IPS-18a (cell line): ENCODE data around the gene DENND1C.

Experiments used
- H3K27ac ChIP-seq: one replicate; pipeline ENCODE4 v1.5.1; 2013; ENCODE audit warnings: low read length
- H3K27me3 ChIP-seq: one replicate; pipeline ENCODE4 v1.6.1; 2013; ENCODE audit warnings: mild to moderate bottlenecking, low read length; ENCODE audit not compliant: control insufficient read depth, insufficient read depth
- H3K36me3 ChIP-seq: one replicate; pipeline ENCODE4 v1.6.1; 2013; ENCODE audit warnings: low read depth, low read length; ENCODE audit not compliant: control insufficient read depth
- H3K4me1 ChIP-seq: one replicate; pipeline ENCODE4 v1.6.1; 2013; ENCODE audit warnings: low read depth, low read length; ENCODE audit not compliant: control insufficient read depth
- H3K4me3 ChIP-seq: one replicate; pipeline ENCODE4 v1.5.1; 2013; ENCODE audit warnings: low read length
- H3K9ac ChIP-seq: one replicate; pipeline ENCODE4 v1.6.1; 2013; ENCODE audit warnings: mild to moderate bottlenecking, low read length, moderate library complexity
- H3K9me3 ChIP-seq: one replicate; pipeline ENCODE4 v1.6.1; 2013; ENCODE audit warnings: low read depth, low read length; ENCODE audit not compliant: control insufficient read depth

DENND1C gene

DNA sequence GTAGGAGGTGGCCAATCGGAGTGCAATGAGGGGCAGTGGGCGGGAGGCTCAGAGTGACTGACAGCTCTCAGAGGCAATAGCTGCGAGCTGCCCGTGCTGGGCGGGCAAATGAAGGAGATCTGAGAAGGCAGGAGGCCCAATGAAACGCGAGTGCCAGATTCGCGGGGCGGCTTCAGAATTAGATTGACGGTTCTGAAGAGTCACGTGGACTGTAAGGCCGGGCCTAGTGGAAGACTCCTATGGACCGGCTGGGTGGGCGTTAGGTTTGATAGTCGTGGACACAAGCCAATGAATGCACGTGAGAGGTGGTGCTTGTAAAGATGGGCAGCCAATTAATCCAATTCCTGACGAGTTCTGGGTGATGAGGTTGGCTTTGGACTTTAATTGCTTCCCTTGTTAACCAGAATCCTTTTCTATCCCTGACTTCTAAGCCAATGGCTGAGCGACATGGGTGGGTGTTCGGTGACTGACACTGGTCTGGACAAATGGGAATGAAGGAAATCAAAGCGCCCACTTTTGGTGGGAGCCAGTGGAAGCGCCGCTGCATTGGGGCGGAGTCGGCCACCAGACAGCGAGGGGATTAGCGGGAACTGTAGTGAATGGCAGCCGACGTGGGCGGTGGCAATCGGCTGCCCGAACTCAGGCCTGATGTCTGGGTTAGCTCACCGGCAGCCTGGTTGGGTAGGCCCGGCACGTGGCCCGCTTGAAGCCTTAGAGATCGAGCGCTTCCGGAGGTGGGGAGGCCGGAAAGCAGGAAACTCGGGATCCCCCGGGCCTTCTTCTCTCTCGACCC lies 56.5 kb downstream of the DENND1C start:
- no peak overlapping the region for H3K9ac ChIP-seq
- H3K27me3 ChIP-seq: no peaks in the 10 kb centered on the region
- peaks cover 23% of the 10 kb centered on the region for H3K36me3 ChIP-seq
- no peaks in the 10 kb centered on the region for H3K9me3 ChIP-seq
- no peak overlapping the region for H3K4me3 ChIP-seq
- no peak overlapping the region for H3K27ac ChIP-seq
- no peaks in the 10 kb centered on the region for H3K4me1 ChIP-seq

DNA sequence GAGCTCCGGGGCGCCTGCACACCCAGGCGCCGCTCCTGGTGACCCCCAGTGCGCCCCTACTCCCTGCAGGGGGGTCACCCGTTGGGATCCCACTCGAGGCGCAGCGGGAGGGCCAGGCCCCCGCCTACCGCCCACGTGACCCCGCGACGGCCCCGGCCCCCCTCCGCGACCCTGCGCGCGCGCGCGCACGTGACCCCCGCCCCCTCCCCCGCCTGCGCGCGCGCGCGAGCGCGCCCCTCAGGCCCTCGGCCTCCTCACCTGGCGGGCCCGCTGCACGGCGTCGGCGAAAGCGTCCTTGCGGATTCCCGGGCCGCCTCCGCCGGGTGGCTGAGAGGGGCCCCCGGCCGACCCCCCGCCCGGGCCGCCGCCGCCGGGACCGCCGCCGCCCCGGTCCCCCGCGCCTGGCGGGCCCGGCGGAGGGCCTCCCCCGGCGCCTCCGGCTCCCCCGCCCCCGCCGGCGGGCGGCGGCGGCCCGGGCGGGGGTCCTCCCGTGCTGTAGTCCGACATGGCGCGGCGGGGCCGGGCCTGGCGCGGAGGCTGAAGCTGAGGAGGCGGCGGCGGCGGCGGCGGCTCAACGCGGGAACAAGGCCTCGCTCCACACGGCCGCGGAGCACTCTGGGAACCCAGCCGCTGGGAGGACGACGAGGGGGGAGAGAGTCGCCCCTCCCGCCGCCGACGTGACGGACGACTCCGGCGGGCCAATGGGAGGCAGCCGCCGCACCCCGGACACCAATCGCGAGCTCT lies 57.2 kb downstream of the DENND1C start, which contains the start of gene KHSRP:
TSS of gene KHSRP (minus strand) at position 617 of the 744 bp plus-strand sequence. CDS start at position 507, 110 bp downstream.
- H3K4me3 ChIP-seq: peak within 1 kb of the TSS; percentile 73

DNA sequence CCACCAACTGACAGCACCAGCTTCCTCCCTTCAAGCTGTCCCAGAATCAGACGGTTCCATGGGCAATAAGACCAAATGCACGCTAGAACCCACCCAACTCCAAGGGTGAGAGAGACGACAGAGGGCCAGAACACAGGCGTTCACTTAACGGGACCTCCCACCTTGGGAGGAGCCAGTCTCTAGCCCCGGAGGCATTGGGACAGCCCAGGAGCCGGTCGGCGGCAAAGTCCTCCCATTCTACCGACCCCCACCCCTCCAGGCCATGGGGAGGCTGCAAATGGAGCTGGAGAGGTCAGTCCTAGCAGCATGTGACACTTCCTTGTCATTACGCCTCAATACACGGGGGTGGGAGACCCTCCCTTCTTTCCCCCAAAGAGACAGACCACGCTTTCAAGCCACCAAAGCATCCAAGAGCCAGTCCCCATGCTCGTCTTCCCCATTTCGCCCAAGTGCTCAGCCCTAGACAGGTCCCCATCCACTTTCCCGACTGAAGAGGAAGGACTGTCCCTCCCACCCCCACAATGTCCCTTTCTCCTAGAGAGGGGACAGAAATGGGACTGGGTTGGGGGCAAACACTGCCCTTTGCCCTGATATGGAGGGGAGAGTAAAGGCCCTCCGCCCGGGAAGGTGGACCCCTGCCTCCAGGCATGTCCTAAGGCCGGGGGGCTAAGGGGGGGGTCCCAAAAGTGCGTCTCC lies 57.9 kb downstream of the DENND1C start:
- Histone ChIP-seq H3K4me1 (no peaks in the 10 kb centered on the region), H3K9me3 (no peaks in the 10 kb centered on the region), H3K27me3 (no peaks in the 10 kb centered on the region), H3K36me3 (peaks cover 38% of the 10 kb centered on the region), H3K9ac (peak overlapping the region; percentile 70), H3K27ac (no peak overlapping the region), H3K4me3 (peak overlapping the region; percentile 73)

More for the DNA sequence above, 57.2 kb downstream of the DENND1C start, which contains the start of gene KHSRP:
- Histone ChIP-seq H3K27me3 (no peaks in the 10 kb centered on the region), H3K36me3 (peaks cover 30% of the 10 kb centered on the region), H3K9ac (peak within 1 kb of the TSS; percentile 70), H3K4me1 (no peaks in the 10 kb centered on the region), H3K9me3 (no peaks in the 10 kb centered on the region), H3K27ac (no peak within 1 kb of the TSS)

DNA sequence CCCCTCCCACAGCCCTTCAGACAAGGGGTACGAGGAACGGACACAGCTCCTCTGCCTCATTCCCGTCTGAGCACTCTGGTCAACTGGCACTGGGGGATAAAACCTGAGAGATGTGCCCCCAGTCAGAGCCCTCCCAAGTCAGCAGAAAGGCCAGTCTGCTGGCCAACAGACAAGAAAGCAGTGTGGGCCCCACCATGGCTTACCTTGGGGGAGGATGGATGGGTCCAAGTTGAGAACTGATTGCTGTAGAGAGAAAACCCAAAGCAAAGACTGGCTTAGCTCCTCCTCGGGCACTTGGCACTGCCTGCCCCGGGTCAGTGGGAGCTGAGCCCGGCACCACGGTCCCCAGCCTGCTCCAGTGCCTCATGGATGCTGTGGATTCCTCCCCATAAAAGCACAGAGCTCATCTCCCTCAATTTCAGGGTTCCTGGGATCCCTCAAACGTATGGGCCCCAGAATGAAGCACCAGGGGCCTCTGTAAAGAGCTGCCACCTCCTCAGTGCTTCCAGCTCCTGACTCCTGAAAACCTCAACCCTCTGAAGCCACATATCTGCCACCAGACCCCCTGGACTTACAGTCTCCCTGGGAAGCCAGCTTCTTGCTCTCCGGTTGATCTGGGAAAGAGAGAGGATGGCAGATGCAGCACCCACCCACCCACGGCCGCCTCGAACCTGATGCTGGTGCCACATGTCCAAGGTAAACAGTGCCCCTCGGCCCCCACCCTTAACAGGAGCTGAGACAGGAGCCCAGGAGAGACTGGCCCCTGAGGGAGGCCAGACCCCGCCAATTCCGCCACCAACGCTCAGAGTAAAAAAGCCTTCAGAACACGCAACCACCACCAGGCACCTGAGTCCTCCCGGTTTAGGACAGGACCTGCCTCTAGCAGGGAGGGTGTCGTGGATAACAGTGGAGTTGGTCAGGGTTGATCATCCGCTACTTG lies 60.2 kb downstream of the DENND1C start:
- H3K27me3 ChIP-seq: no peaks in the 10 kb centered on the region
- H3K4me1 ChIP-seq: no peaks in the 10 kb centered on the region
- no peak overlapping the region for H3K4me3 ChIP-seq
- no peak overlapping the region for H3K9ac ChIP-seq
- no peaks in the 10 kb centered on the region for H3K9me3 ChIP-seq
- no peak overlapping the region for H3K27ac ChIP-seq
- peaks cover 61% of the 10 kb centered on the region for H3K36me3 ChIP-seq

DNA sequence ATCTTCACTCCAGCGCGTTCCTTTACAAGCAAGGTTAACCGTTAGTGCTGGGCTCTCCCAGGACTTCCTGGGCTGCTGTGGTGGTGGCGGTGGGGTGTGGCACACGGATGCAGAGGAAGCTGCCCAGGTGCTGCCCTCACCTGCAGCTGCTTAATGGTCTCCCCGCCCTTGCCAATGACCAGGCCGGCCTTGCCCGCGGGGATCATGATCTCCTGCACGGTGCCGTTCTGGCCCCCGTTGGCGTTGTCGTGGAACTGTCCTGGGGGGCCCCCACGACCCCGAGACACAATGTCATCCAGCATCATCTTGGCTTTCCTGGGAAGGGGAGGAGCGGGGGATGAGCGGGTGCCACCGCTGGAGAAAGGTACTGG lies 63.0 kb downstream of the DENND1C start:
- no peak overlapping the region for H3K9ac ChIP-seq
- no peak overlapping the region for H3K4me3 ChIP-seq
- no peaks in the 10 kb centered on the region for H3K4me1 ChIP-seq
- H3K9me3 ChIP-seq: no peaks in the 10 kb centered on the region
- peaks cover 79% of the 10 kb centered on the region for H3K36me3 ChIP-seq
- H3K27me3 ChIP-seq: no peaks in the 10 kb centered on the region
- H3K27ac ChIP-seq: no peak overlapping the region

DNA sequence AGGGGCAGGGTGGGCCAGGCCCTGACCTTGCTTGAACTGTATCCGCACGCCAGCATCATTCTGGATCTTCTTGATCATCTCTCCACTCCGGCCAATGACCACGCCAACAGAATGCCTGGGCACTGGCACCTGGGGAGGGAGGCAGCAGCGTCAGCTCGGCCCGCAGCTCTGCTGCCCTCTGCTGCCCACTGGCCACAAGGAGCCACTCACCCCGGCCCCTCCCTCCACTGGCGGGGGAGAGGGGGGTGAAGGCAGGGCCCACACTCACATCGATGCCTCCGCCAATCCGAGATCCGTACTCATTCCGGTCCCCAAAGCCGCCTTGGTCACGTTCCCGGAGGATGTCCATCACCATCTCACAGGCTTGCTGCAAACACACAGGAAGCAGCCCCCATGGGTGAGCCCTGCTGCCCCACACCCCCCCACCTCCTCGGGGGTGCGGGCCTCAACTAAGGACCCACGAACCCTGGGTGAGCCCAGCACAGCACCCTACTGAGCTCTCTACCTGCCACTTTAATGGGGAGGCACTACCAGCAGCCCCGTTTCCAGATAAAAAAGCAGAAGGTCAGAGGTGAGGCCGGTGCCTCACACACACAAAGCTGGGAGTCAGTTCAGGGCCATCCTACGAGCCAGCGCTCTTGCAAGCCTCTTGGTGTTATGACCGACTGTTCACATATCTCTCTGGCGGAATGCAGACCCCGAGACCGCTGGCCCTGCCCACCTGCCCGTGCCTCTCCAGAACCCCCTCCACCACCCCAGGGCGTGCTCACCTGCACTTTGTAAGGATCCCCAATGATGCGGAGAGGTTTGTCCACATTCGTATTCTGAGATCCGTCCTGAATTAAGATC lies 63.6 kb downstream of the DENND1C start:
- H3K4me3 ChIP-seq: no peak overlapping the region
- no peak overlapping the region for H3K9ac ChIP-seq
- H3K27ac ChIP-seq: no peak overlapping the region
- H3K27me3 ChIP-seq: no peaks in the 10 kb centered on the region
- no peaks in the 10 kb centered on the region for H3K9me3 ChIP-seq
- peaks cover 82% of the 10 kb centered on the region for H3K36me3 ChIP-seq
- no peaks in the 10 kb centered on the region for H3K4me1 ChIP-seq
